ENCODE measurements around the gene MICAL2. TPM values are rescaled to one million over a fixed set of nuclear protein-coding genes. Genes with fewer than 3 reads are reported as not detected.

MICAL2 gene
- total and polyA plus RNA-seq, 2 of the 13 experiments (the other 11 are each of a cell fraction or from before 2014, with no cell fraction given), result 0.78 to 1.1 TPM

DNA sequence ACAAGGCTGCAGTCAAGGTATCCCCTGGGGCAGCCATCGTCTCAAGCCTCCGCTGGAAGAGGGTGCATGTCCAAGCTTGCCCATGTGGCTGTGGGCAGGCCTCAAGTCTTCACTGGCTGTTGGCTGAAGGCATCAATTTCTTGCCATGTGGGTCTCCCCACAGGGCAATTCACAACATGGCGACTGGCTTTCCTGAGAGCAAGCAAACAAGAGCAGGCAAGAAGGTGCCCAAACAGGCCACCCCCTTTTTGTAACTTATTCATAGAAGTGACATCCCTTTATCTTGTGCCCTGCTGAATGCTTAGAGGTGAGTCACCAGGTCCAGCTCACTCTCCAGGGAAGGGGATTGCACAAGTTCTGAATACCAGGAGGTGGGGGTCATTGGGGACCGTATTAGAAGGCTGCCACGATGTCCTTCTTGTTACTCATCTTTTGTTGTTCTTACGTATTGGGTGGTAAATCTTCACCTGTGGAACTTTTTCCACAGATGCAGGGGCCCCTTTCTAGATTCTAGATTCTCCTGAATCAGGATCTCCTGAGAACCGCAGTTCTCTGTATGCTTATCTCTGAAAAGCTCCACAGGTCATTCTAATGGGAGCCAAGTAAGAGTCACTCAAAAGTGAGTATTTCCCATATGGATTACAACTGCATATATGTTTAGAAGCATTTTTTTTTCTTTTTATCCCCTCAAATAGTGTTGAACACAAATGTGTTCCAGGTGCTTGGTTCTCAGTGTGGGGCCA, 44.2 kb upstream of the MICAL2 start (continued):
- TF ChIP-seq, protein P1, sequence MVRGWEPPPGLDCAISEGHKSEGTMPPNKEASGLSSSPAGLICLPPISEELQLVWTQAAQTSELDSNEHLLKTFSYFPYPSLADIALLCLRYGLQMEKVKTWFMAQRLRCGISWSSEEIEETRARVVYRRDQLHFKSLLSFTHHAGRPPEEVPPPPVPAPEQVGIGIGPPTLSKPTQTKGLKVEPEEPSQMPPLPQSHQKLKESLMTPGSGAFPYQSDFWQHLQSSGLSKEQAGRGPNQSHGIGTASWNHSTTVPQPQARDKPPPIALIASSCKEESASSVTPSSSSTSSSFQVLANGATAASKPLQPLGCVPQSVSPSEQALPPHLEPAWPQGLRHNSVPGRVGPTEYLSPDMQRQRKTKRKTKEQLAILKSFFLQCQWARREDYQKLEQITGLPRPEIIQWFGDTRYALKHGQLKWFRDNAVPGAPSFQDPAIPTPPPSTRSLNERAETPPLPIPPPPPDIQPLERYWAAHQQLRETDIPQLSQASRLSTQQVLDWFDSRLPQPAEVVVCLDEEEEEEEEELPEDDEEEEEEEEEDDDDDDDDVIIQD (CRISPR knock-in tag; IDR thresholded peaks at IDR 0.05; ENCODE audit: low read depth), result no peak
- TF ChIP-seq, protein P2, sequence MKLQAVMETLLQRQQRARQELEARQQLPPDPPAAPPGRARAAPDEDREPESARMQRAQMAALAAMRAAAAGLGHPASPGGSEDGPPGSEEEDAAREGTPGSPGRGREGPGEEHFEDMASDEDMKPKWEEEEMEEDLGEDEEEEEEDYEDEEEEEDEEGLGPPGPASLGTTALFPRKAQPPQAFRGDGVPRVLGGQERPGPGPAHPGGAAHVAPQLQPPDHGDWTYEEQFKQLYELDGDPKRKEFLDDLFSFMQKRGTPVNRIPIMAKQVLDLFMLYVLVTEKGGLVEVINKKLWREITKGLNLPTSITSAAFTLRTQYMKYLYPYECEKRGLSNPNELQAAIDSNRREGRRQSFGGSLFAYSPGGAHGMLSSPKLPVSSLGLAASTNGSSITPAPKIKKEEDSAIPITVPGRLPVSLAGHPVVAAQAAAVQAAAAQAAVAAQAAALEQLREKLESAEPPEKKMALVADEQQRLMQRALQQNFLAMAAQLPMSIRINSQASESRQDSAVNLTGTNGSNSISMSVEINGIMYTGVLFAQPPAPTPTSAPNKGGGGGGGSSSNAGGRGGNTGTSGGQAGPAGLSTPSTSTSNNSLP (IDR thresholded peaks at IDR 0.05; ENCODE audit: low read depth, low read length), result peak; percentile 28; the same call in 1 of the 2 replicates
- peak; percentile 34 to 77; a peak in 2 of 4 replicates for TF ChIP-seq EP300 (IDR thresholded peaks at IDR 0.05; ENCODE audit: low read depth in 2 of 2, low read length in 2 of 2)
- TF ChIP-seq EP300 (CRISPR knock-in tag; IDR thresholded peaks at IDR 0.05; ENCODE audit: borderline replicate concordance), result peak; percentile 66; the same call in 1 of the 2 replicates
- TF ChIP-seq, protein P3, sequence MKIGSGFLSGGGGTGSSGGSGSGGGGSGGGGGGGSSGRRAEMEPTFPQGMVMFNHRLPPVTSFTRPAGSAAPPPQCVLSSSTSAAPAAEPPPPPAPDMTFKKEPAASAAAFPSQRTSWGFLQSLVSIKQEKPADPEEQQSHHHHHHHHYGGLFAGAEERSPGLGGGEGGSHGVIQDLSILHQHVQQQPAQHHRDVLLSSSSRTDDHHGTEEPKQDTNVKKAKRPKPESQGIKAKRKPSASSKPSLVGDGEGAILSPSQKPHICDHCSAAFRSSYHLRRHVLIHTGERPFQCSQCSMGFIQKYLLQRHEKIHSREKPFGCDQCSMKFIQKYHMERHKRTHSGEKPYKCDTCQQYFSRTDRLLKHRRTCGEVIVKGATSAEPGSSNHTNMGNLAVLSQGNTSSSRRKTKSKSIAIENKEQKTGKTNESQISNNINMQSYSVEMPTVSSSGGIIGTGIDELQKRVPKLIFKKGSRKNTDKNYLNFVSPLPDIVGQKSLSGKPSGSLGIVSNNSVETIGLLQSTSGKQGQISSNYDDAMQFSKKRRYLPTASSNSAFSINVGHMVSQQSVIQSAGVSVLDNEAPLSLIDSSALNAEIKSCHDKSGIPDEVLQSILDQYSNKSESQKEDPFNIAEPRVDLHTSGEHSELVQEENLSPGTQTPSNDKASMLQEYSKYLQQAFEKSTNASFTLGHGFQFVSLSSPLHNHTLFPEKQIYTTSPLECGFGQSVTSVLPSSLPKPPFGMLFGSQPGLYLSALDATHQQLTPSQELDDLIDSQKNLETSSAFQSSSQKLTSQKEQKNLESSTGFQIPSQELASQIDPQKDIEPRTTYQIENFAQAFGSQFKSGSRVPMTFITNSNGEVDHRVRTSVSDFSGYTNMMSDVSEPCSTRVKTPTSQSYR (CRISPR knock-in tag; IDR thresholded peaks at IDR 0.05; ENCODE audit: borderline replicate concordance), result peak; percentile 34; the same call in 1 of the 2 replicates
- TF ChIP-seq, protein P4, sequence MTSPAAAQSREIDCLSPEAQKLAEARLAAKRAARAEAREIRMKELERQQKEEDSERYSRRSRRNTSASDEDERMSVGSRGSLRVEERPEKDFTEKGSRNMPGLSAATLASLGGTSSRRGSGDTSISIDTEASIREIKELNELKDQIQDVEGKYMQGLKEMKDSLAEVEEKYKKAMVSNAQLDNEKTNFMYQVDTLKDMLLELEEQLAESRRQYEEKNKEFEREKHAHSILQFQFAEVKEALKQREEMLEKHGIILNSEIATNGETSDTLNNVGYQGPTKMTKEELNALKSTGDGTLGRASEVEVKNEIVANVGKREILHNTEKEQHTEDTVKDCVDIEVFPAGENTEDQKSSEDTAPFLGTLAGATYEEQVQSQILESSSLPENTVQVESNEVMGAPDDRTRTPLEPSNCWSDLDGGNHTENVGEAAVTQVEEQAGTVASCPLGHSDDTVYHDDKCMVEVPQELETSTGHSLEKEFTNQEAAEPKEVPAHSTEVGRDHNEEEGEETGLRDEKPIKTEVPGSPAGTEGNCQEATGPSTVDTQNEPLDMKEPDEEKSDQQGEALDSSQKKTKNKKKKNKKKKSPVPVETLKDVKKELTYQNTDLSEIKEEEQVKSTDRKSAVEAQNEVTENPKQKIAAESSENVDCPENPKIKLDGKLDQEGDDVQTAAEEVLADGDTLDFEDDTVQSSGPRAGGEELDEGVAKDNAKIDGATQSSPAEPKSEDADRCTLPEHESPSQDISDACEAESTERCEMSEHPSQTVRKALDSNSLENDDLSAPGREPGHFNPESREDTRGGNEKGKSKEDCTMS (CRISPR knock-in tag; conservative IDR thresholded peaks at IDR 0.05), result no peak
- no peak for TF ChIP-seq NCOA1 (CRISPR knock-in tag; IDR thresholded peaks at IDR 0.05)
- peak; percentile 73 for TF ChIP-seq NR2F6 (IDR thresholded peaks at IDR 0.05)
- peak; percentile 82 for TF ChIP-seq NR2F6 (CRISPR knock-in tag; IDR thresholded peaks at IDR 0.05)
- peak; percentile 90 for TF ChIP-seq GATAD2A (CRISPR knock-in tag; IDR thresholded peaks at IDR 0.05)
- TF ChIP-seq ZC3H13 (CRISPR knock-in tag; IDR thresholded peaks at IDR 0.05), result no peak
- TF ChIP-seq, protein P5, sequence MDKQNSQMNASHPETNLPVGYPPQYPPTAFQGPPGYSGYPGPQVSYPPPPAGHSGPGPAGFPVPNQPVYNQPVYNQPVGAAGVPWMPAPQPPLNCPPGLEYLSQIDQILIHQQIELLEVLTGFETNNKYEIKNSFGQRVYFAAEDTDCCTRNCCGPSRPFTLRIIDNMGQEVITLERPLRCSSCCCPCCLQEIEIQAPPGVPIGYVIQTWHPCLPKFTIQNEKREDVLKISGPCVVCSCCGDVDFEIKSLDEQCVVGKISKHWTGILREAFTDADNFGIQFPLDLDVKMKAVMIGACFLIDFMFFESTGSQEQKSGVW (CRISPR knock-in tag; IDR thresholded peaks at IDR 0.05; ENCODE audit: borderline replicate concordance), result no peak
- TF ChIP-seq ZNF33B (CRISPR knock-in tag; IDR thresholded peaks at IDR 0.05), result no peak
- TF ChIP-seq TCF7 (IDR thresholded peaks at IDR 0.05; ENCODE audit: low read depth), result peak; percentile 23; the same call in 1 of the 2 replicates
- TF ChIP-seq, protein P6, sequence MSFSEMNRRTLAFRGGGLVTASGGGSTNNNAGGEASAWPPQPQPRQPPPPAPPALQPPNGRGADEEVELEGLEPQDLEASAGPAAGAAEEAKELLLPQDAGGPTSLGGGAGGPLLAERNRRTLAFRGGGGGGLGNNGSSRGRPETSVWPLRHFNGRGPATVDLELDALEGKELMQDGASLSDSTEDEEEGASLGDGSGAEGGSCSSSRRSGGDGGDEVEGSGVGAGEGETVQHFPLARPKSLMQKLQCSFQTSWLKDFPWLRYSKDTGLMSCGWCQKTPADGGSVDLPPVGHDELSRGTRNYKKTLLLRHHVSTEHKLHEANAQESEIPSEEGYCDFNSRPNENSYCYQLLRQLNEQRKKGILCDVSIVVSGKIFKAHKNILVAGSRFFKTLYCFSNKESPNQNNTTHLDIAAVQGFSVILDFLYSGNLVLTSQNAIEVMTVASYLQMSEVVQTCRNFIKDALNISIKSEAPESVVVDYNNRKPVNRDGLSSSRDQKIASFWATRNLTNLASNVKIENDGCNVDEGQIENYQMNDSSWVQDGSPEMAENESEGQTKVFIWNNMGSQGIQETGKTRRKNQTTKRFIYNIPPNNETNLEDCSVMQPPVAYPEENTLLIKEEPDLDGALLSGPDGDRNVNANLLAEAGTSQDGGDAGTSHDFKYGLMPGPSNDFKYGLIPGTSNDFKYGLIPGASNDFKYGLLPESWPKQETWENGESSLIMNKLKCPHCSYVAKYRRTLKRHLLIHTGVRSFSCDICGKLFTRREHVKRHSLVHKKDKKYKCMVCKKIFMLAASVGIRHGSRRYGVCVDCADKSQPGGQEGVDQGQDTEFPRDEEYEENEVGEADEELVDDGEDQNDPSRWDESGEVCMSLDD (CRISPR knock-in tag; IDR thresholded peaks at IDR 0.05; ENCODE audit: borderline replicate concordance), result 0 out of 2 replicates have a peak, but pooled peaks have one; percentile 30
- TF ChIP-seq HES4 (CRISPR knock-in tag; IDR thresholded peaks at IDR 0.05; ENCODE audit: borderline replicate concordance), result no peak
